DMS153 treated with DMSO at 0.1 percent for 48 hours (cell line): Measurements from ENCODE around the gene CFAP20DC.
A peak's percentile ranks its signal among the peaks of the same experiment; 100 is the strongest.
"Not testable (repeated sequence)": the region's sequence is repeated elsewhere in the genome, so short reads cannot be mapped to it uniquely, and the experiment has no call there.

Experiments
- DNase-seq: peaks from one replicate; lab custom pipeline; 2025; ENCODE audit not compliant: unreplicated experiment; lab: John Stamatoyannopoulos, UW

The CFAP20DC gene

GRCh38 chr3:59023612-59024011, 26.2 kb downstream of the CFAP20DC start:
- no peak for DNase-seq

GRCh38 chr3:59017617-59017984, 32.2 kb downstream of the CFAP20DC start:
- DNase-seq, result no peak

DNA sequence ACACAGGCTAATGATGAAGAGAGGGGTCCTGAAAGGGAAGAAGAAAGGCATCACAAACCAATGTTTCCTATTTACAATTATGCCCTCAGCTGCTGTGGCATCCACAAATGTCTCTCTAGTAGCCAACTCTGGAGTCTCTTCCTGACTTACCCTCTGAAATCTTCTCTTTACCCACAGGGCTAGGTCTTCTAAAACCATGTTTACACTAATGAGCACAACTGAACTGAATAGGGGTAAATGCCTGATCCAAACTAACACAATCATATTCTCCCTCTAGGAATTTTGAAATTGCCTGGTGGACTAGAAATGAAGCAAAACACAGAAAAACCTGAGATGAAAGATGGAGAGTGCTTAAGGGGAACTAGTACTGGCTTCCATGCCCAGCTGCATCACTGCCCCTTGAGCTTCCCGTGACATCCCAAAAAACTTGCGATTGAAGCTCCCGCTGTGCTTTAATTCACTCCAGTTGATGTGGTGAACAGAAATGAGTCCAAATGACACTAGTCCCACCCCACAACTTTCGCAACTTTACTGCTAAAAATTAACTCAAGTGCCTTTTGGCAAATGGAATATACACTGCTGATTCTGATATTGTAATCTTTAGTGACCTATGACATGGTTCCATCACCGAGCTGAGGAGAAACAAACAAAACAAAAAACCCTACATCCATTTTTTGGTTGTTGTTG, 32.8 kb downstream of the CFAP20DC start:
- DNase-seq, result no peak

- DNase-seq, result no peak
Observed at GRCh38 chr3:59013611-59014010, 36.2 kb downstream of the CFAP20DC start.

GRCh38 chr3:59006634-59007517, 42.9 kb downstream of the CFAP20DC start:
- no peak for DNase-seq

DNA sequence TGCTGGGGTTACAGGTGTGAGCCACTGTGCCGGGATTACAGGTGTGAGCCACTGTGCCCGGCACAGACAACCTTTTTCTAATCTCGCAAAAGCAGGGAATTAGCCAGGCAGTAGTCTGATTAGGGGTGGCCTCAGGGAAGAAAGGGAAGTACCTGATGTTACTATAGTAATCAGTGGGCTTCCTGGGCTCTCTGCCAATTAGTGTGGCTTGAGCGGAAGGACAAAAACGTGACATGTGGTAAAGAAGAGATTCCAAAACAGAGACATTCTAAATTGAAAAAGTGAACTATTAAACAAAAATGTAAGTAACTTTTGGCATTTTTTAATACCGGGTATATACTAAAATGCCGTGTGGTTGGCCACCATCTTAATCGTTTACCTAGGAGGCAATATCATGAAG, 48.1 kb downstream of the CFAP20DC start:
- no peak for DNase-seq

DNA sequence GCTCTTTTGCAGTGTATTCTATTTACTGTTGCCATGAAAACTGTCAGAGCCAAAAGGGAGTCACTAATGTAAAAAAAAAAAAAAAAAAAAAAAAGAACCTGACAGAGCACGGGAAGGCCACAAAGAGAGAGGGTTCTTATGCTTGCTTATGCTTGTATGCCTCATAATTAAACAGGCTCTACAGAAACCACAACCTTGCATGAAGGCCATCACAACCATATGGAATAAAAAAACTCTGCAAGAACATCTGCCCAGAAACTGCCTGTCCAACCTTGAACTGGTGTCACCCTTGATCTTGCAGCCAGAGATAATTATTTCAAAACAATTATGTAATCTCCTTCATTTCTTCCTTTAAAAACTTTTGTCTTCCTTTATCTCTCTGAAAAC, 50.1 kb downstream of the CFAP20DC start:
- DNase-seq, result no peak

- DNase-seq, result no peak
Observed at GRCh38 chr3:58999134-58999773, 50.6 kb downstream of the CFAP20DC start.

GRCh38 chr3:58998476-58999117, 51.2 kb downstream of the CFAP20DC start:
- no peak for DNase-seq

DNA sequence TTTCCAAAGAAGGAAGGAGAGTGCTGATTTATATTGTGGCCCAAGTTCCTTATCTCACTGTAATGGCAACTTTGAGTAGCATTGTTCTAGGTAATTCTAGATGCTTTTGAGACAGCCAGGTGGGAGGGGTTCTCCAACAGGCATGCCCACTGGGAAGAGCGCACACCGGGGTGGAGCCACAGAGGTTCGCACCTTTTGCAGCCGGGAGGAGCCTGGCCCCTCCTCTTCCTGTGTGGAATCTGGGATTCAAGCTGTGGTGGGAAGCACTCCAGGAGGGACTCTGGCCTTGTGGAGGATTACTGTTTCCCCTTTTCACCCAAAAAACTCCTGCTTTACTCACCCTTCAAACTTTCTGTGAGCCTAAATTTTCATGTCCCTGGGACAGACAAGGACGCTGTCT, 53.1 kb downstream of the CFAP20DC start:
- no peak for DNase-seq

DNA sequence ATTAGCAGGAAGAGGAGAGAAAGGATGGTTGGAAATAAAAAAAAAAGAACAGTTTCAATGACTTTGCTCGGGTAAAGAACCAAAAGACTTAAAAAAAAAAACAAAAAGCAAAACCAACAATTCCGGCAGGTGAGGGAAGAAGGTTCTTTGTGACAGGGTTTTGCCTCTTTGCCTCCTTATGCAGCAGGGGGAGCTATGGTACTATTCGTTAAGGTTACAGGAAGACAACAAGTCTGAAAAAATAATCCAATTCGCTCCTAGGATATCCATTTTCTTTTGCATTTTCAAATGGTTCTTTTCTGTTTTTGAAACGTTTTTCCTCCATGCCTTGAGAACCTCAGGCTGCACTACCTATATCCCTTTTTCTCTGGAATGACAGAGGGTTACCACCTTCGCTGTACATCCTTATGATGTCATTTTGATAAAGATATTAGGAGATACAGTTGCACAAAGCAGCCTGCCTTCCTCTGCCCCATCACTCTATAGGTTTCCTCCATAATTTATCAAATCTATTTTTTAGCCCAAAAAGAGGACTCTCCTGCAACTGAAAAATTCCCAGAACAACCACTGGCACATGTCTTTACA, 55.0 kb downstream of the CFAP20DC start:
- peak; percentile 9 for DNase-seq

DNA sequence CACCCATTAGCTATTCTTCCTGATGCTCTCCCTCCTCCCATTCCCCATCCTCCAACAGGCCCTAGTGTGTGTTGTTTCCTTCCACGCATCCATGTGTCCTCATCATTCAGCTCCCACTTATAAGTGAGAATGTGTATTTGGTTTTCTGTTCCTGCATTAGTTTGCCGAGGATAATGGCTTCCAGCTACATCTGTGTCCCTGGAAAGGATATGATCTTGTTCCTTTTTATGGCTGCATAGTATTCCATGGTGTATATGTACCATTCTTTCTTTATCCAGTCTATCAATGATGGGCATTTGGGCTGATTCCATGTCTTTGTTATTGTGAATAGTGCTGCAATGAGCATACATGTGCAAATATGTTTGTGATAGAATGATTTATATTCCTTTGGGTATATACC, 56.3 kb downstream of the CFAP20DC start:
- no peak for DNase-seq

GRCh38 chr3:58991623-58992022, 58.2 kb downstream of the CFAP20DC start:
- no peak for DNase-seq

DNA sequence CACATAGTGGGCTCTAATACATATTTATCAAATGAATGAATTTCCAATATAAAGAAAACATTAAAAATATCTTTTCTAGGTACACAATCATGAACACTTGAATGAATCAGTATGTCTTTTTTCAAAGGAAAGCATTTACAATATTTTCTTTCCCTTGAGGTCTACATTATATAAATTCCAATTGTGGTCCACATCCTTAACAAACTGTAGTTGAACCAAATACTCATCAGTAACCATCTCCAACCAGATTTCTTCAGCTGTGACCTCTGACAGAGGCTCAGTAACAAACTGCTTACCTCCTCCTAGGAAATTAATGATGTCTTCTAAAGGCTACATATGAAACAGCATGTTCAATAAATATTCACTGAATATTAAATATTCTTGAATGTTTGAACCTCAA, 58.8 kb downstream of the CFAP20DC start:
- no peak for DNase-seq

- DNase-seq, result no peak
Observed at GRCh38 chr3:58989955-58990354, 59.9 kb downstream of the CFAP20DC start.

GRCh38 chr3:58989163-58989562, 60.7 kb downstream of the CFAP20DC start:
- DNase-seq, result no peak

GRCh38 chr3:58988041-58988440, 61.8 kb downstream of the CFAP20DC start:
- DNase-seq, result no peak

- DNase-seq, result no peak
Observed at GRCh38 chr3:58986654-58987053, 63.2 kb downstream of the CFAP20DC start.

DNA sequence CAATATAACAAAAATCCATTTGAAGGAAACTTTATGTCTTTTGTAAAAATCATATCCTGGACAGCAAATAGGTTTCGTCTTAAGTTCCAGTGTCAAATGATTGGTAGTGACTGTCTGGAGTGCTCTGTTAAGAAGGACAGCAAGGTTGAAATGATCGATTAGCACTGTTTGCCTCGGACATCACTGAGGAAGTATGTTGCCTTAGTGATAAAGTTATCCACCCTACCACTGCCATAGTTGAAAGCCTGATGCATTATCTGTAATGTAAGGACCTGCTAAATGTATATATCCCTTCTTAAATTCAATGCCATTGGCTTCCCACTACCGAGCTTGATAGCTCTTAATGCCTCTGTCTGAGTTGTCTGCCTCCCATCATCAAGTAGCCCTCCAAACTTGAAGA, 70.0 kb downstream of the CFAP20DC start:
- DNase-seq, result no peak

DNA sequence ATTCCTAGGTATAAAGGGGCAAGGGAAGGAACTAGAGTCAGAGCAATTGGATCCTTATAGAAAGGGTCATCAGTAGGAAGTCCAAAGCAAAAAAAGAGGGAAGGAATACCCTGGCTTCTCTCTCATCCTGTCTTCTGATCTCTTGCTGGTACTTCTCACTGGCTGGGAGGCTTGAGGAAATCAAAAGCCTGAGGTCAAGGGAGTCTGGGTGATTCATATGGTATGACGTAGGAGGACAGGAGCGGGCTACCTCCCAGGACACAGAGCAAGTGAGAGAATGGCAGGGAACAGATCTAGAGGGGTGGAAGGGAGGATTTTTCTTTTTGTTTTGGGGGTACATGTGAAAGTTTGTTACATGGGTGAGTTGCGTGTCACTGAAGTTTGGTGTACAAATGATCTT, 76.0 kb downstream of the CFAP20DC start:
- no peak for DNase-seq

- DNase-seq, result not testable (repeated sequence)
Observed at GRCh38 chr3:58967866-58968265, 82.0 kb downstream of the CFAP20DC start.
